H9 (cell line): Measurements from ENCODE around the gene HLA-DQA1. TPM values are rescaled to one million over a fixed set of nuclear protein-coding genes. Genes with fewer than 3 reads are reported as not detected.
A peak's percentile ranks its signal among the peaks of the same experiment; 100 is the strongest.
"Not testable (repeated sequence)": the region's sequence is repeated elsewhere in the genome, so short reads cannot be mapped to it uniquely, and the experiment has no call there.

Experiments
- DNase-seq: peaks from one replicate; pipeline ENCODE4 v3.0.0-alpha.2; 2017
- H2AFZ ChIP-seq: one replicate; pipeline ENCODE4 v1.6.1; 2013; ENCODE audit warnings: mild to moderate bottlenecking, low read length, control low read depth, moderate library complexity
- H2AK5ac ChIP-seq: 2 replicates; pipeline ENCODE4 v1.6.1; 2013; ENCODE audit warnings: low read length, control low read depth, mixed read lengths; ENCODE audit not compliant: insufficient read length
- H2BK120ac ChIP-seq: one replicate; pipeline ENCODE4 v1.6.1; 2013; ENCODE audit warnings: low read depth, mild to moderate bottlenecking, low read length, control low read depth, inconsistent platforms; ENCODE audit not compliant: poor library complexity, severe bottlenecking
- H2BK12ac ChIP-seq: 2 replicates; pipeline ENCODE4 v1.6.1; 2013; ENCODE audit warnings: low read length, control low read depth, mixed read lengths, low read depth; ENCODE audit not compliant: insufficient read length
- H2BK15ac ChIP-seq: 2 replicates; pipeline ENCODE4 v1.6.1; 2013; ENCODE audit warnings: low read depth, low read length, control low read depth
- H2BK20ac ChIP-seq: one replicate; pipeline ENCODE4 v1.6.1; 2013; ENCODE audit warnings: low read depth, mild to moderate bottlenecking, low read length, control low read depth, inconsistent platforms; ENCODE audit not compliant: poor library complexity, severe bottlenecking
- H2BK5ac ChIP-seq: 2 replicates; pipeline ENCODE4 v1.6.1; 2013; ENCODE audit warnings: low read length, control low read depth, mixed read lengths; ENCODE audit not compliant: insufficient read length
- H3K14ac ChIP-seq: 2 replicates; pipeline ENCODE4 v1.6.1; 2013; ENCODE audit warnings: low read length, control low read depth; ENCODE audit not compliant: insufficient read depth
- H3K18ac ChIP-seq: 2 replicates; pipeline ENCODE4 v1.6.1; 2013; ENCODE audit warnings: low read depth, mild to moderate bottlenecking, mixed read lengths, low read length, control low read depth; ENCODE audit not compliant: insufficient read length
- H3K23ac ChIP-seq: 2 replicates; pipeline ENCODE4 v1.6.1; 2013; ENCODE audit warnings: low read length, control low read depth, mixed read lengths, low read depth; ENCODE audit not compliant: insufficient read length
- H3K23me2 ChIP-seq: 2 replicates; pipeline ENCODE4 v1.6.1; 2013; ENCODE audit warnings: low read depth, mild to moderate bottlenecking, mixed read lengths, low read length, control low read depth; ENCODE audit not compliant: insufficient read length, poor library complexity, severe bottlenecking
- H3K27ac ChIP-seq: 2 replicates; pipeline ENCODE4 v1.5.1; 2013; ENCODE audit warnings: low read length, control low read depth, mixed read lengths, low read depth; ENCODE audit not compliant: insufficient read length
- H3K27me3 ChIP-seq: 2 replicates; pipeline ENCODE4 v1.6.1; 2013; ENCODE audit warnings: low read length, control low read depth, inconsistent platforms; ENCODE audit not compliant: insufficient read depth
- H3K4ac ChIP-seq: 2 replicates; pipeline ENCODE4 v1.6.1; 2013; ENCODE audit warnings: low read depth, mild to moderate bottlenecking, control low read depth, inconsistent platforms, low read length, moderate library complexity
- H3K4me1 ChIP-seq: 2 replicates; pipeline ENCODE4 v1.6.1; 2013; ENCODE audit warnings: low read length, control low read depth, inconsistent platforms; ENCODE audit not compliant: insufficient read depth
- H3K4me2 ChIP-seq: 2 replicates; pipeline ENCODE4 v1.6.1; 2013; ENCODE audit warnings: low read length, control low read depth, mixed read lengths; ENCODE audit not compliant: insufficient read length, insufficient read depth
- H3K56ac ChIP-seq: 2 replicates; pipeline ENCODE4 v1.6.1; 2013; ENCODE audit warnings: low read depth, mild to moderate bottlenecking, mixed read lengths, low read length, control low read depth; ENCODE audit not compliant: insufficient read length
- H3K79me1 ChIP-seq: 2 replicates; pipeline ENCODE4 v1.6.1; 2013; ENCODE audit warnings: low read depth, mild to moderate bottlenecking, moderate library complexity, low read length, control low read depth, inconsistent platforms; ENCODE audit not compliant: insufficient read depth, poor library complexity, severe bottlenecking
- H3K79me2 ChIP-seq: 2 replicates; pipeline ENCODE4 v1.6.1; 2013; ENCODE audit warnings: low read length, control low read depth, inconsistent platforms; ENCODE audit not compliant: insufficient read depth
- H3K9ac ChIP-seq: 2 replicates; pipeline ENCODE4 v1.6.1; 2013; ENCODE audit warnings: low read length, control low read depth, mixed read lengths; ENCODE audit not compliant: insufficient read length; ENCODE audit errors: extremely low read depth
- H3K9me3 ChIP-seq: one replicate; pipeline ENCODE4 v1.6.1; 2013; ENCODE audit warnings: low read depth, low read length, inconsistent platforms; ENCODE audit not compliant: control insufficient read depth
- H3T11ph ChIP-seq: one replicate; pipeline ENCODE4 v1.6.1; 2013; ENCODE audit warnings: mild to moderate bottlenecking, low read length, control low read depth, inconsistent platforms
- H4K20me1 ChIP-seq: one replicate; pipeline ENCODE4 v1.6.1; 2013; ENCODE audit not compliant: control insufficient read depth, insufficient read length, insufficient read depth
- H4K5ac ChIP-seq: 2 replicates; pipeline ENCODE4 v1.6.1; 2013; ENCODE audit warnings: low read depth, mild to moderate bottlenecking, mixed read lengths, low read length, control low read depth; ENCODE audit not compliant: insufficient read length
- H4K8ac ChIP-seq: replicated peaks from 2 replicates; pipeline ENCODE4 v1.6.1; 2013; ENCODE audit warnings: low read length, control low read depth, mixed read lengths, low read depth; ENCODE audit not compliant: insufficient read length
- H4K91ac ChIP-seq: 2 replicates; pipeline ENCODE4 v1.6.1; 2013; ENCODE audit warnings: low read depth, mild to moderate bottlenecking, moderate library complexity, mixed read lengths, low read length, control low read depth; ENCODE audit not compliant: insufficient read length
- H3K27ac Mint-ChIP-seq, 3 experiments: 2 replicates in 2 of 3; 3 replicates in 1 of 3; pipeline ENCODE4 v1.8.0; 2020 to 2021; ENCODE audit warnings: mixed read lengths in 3 of 3, mild to moderate bottlenecking in 1 of 3, moderate library complexity in 1 of 3
- H3K27me3 Mint-ChIP-seq: 2 replicates; pipeline ENCODE4 v1.8.0; 2021; ENCODE audit warnings: low read depth, mild to moderate bottlenecking, moderate library complexity, mixed read lengths
- H3K36me3 Mint-ChIP-seq, 3 experiments: 2 replicates in 2 of 3; 3 replicates in 1 of 3; pipeline ENCODE4 v1.8.0; 2020 to 2021; ENCODE audit warnings: low read depth in 3 of 3, mixed read lengths in 3 of 3; ENCODE audit not compliant: insufficient read depth in 1 of 3
- H3K4me1 Mint-ChIP-seq, 2 experiments: 2 replicates each; pipeline ENCODE4 v1.8.0; 2020; ENCODE audit warnings: mixed read lengths in 2 of 2
- H3K4me3 Mint-ChIP-seq, 2 experiments: 2 replicates in 1 of 2; 3 replicates in 1 of 2; pipeline ENCODE4 v1.8.0; 2020 to 2021; ENCODE audit warnings: mild to moderate bottlenecking in 2 of 2, mixed read lengths in 2 of 2, moderate library complexity in 1 of 2
- H3K9me3 Mint-ChIP-seq, 2 experiments: 2 replicates in 1 of 2; 3 replicates in 1 of 2; pipeline ENCODE4 v1.8.0; 2020; ENCODE audit warnings: mild to moderate bottlenecking in 2 of 2, mixed read lengths in 2 of 2, moderate library complexity in 1 of 2
- WGBS: extraction: QIAGEN DNeasy Blood & Tissue Kit; methylation state at CpG from one replicate; pipeline ENCODE4 v1.1.7; 2013; ENCODE audit warnings: missing lambda C conversion rate, low lambda C conversion rate, mixed read lengths; ENCODE audit not compliant: insufficient read length; ENCODE audit errors: extremely low coverage; 5-methylcytosine and 5-hydroxymethylcytosine counted together
- total RNA-seq: library from RNA; stranded (reverse); gene quantifications from 2 replicates; pipeline ENCODE4 v1.2.1, GENCODE V29; 2021
- TF ChIP-seq, protein P1 (sequence below): fragments of 200-600 bp; sonication (generic); conservative IDR thresholded peaks from 3 replicates; pipeline ENCODE4 v1.8.0; 2021; ENCODE audit warnings: antibody characterized with exemption, mild to moderate bottlenecking

The HLA-DQA1 gene
- total RNA-seq, 1 experiment from 2014 or later = 1.7 TPM

GRCh38 chr6:32655203-32655710 is 18.1 kb downstream of the HLA-DQA1 start:
- Histone ChIP-seq H3T11ph (no peak overlapping the region), H2BK15ac (no peak overlapping the region), H2AK5ac (no peak overlapping the region), H4K91ac (no peak overlapping the region), H3K79me2 (no peaks in the 10 kb centered on the region), H3K23me2 (no peaks in the 10 kb centered on the region), H3K4me2 (no peak overlapping the region), H2AFZ (no peak overlapping the region), H3K14ac (no peak overlapping the region), H3K9ac (no peak overlapping the region), H3K9me3 (no peaks in the 10 kb centered on the region), H4K8ac (no peak overlapping the region), H3K4ac (no peak overlapping the region), H3K56ac (no peak overlapping the region), H2BK5ac (no peak overlapping the region), H3K18ac (no peak overlapping the region), H3K23ac (no peak overlapping the region), H3K4me1 (peaks cover 5% of the 10 kb centered on the region), H3K27ac (peak overlapping the region; percentile 61), H2BK20ac (no peak overlapping the region), H4K20me1 (no peaks in the 10 kb centered on the region), H4K5ac (no peak overlapping the region), H2BK120ac (no peak overlapping the region), H3K79me1 (no peaks in the 10 kb centered on the region), H2BK12ac (no peak overlapping the region), H3K27me3 (no peaks in the 10 kb centered on the region)
- H3K9me3 Mint-ChIP-seq = peaks cover 5 to 6% of the 10 kb centered on the region in 2 experiments; a peak in 4 of 5 replicates
- TF ChIP-seq, protein P1, sequence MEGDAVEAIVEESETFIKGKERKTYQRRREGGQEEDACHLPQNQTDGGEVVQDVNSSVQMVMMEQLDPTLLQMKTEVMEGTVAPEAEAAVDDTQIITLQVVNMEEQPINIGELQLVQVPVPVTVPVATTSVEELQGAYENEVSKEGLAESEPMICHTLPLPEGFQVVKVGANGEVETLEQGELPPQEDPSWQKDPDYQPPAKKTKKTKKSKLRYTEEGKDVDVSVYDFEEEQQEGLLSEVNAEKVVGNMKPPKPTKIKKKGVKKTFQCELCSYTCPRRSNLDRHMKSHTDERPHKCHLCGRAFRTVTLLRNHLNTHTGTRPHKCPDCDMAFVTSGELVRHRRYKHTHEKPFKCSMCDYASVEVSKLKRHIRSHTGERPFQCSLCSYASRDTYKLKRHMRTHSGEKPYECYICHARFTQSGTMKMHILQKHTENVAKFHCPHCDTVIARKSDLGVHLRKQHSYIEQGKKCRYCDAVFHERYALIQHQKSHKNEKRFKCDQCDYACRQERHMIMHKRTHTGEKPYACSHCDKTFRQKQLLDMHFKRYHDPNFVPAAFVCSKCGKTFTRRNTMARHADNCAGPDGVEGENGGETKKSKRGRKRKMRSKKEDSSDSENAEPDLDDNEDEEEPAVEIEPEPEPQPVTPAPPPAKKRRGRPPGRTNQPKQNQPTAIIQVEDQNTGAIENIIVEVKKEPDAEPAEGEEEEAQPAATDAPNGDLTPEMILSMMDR = no peak
- peaks cover 52 to 59% of the 10 kb centered on the region in 2 experiments for H3K4me1 Mint-ChIP-seq
- peaks cover 12 to 25% (median 13%) of the 10 kb centered on the region in 3 experiments; a peak in 6 of 7 replicates for H3K36me3 Mint-ChIP-seq
- no CpG with 5 or more reads among the region's 2 CpGs for WGBS
- DNase-seq = no peak
- H3K4me3 Mint-ChIP-seq = peak overlapping the region in 1 of 2 experiments; percentile 45; a peak in 4 of 5 replicates
- no peaks in the 10 kb centered on the region for H3K27me3 Mint-ChIP-seq
- H3K27ac Mint-ChIP-seq = peak overlapping the region; percentile 61 to 95 (median 94); a peak in 6 of 7 replicates

GRCh38 chr6:32657329-32657728 is 20.1 kb downstream of the HLA-DQA1 start:
- H3K56ac ChIP-seq, H3K18ac ChIP-seq, H2BK120ac ChIP-seq, H3K4ac ChIP-seq, H2BK15ac ChIP-seq, H3K23me2 ChIP-seq, H3K79me1 ChIP-seq, H3K27ac ChIP-seq, H3K27me3 ChIP-seq, H2BK20ac ChIP-seq, H4K8ac ChIP-seq, H4K20me1 ChIP-seq, H3K9me3 ChIP-seq, H2BK5ac ChIP-seq, H3K79me2 ChIP-seq, H2AK5ac ChIP-seq, DNase-seq, H3K9me3 Mint-ChIP-seq, H3K4me2 ChIP-seq, H3K4me1 ChIP-seq, H3K27me3 Mint-ChIP-seq, H4K5ac ChIP-seq, H3K9ac ChIP-seq, H3K23ac ChIP-seq, H3T11ph ChIP-seq, H4K91ac ChIP-seq, H2AFZ ChIP-seq, H2BK12ac ChIP-seq, H3K14ac ChIP-seq: not testable (repeated sequence)
- peaks cover 52 to 56% of the 10 kb centered on the region in 2 experiments for H3K4me1 Mint-ChIP-seq
- peak overlapping the region; percentile 3 to 43; a peak in 1 of 5 replicates for H3K4me3 Mint-ChIP-seq
- peak overlapping the region; percentile 81 to 97 (median 95) for H3K27ac Mint-ChIP-seq
- H3K36me3 Mint-ChIP-seq = peaks cover 26 to 43% (median 29%) of the 10 kb centered on the region in 3 experiments; a peak in 6 of 7 replicates
- no CpG with 5 or more reads among the region's 6 CpGs for WGBS
